Measurements from ENCODE around the gene RPL27. TPM values are rescaled to one million over a fixed set of nuclear protein-coding genes. Genes with fewer than 3 reads are reported as not detected.

Gene RPL27
- total and polyA plus RNA-seq, 2 of the 13 experiments (the other 11 are each of a cell fraction or from before 2014, with no cell fraction given), result 1,585 to 5,840 TPM

DNA sequence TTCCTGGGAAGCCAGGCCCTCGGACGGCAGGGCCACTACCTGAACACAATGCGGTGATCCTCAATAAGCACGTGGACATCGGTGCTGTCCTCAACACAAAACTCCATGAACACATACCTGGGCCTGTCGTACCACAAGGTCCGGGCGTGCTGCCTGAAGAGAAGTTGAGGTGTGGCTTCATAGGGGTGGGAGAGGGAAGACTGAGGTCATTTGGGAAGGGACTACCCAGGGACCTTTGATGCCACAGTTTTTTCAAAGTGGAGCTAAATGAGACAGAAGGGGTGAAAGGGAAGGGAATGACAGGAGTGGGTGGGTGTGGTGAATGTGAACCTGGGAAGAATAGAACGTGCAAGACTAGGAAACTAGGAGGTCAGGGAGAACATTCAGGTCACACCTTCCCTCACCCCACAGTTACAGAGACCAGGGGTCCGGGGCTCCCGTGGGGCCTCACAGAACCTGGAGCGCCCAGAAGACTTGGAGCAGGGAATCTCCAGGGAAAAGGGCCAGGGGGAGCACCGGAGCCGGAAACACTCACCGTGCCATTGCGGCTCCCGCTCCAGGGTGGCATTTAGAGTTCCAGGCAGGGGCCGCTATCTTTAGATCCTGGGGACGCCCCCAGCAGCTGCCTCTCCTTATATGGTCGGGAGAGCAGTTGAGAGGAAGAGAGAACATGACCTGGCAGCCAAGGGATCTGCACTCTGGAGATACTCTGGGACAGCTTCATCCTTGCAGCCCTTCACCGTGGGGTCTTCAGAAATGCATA lies 18.5 kb upstream of the RPL27 start, which contains the start of gene PTGES3L (continued):
- TF ChIP-seq KLF9 (CRISPR knock-in tag; IDR thresholded peaks at IDR 0.05; ENCODE audit: low read depth), result no peak; the same call in 1 of the 2 replicates
- no peak for TF ChIP-seq POGZ (CRISPR knock-in tag; IDR thresholded peaks at IDR 0.05)
- TF ChIP-seq ZNF563 (CRISPR knock-in tag; IDR thresholded peaks at IDR 0.05), result no peak
- no peak for TF ChIP-seq ZNF598 (CRISPR knock-in tag; IDR thresholded peaks at IDR 0.05; ENCODE audit: borderline replicate concordance)
- TF ChIP-seq, protein P1, sequence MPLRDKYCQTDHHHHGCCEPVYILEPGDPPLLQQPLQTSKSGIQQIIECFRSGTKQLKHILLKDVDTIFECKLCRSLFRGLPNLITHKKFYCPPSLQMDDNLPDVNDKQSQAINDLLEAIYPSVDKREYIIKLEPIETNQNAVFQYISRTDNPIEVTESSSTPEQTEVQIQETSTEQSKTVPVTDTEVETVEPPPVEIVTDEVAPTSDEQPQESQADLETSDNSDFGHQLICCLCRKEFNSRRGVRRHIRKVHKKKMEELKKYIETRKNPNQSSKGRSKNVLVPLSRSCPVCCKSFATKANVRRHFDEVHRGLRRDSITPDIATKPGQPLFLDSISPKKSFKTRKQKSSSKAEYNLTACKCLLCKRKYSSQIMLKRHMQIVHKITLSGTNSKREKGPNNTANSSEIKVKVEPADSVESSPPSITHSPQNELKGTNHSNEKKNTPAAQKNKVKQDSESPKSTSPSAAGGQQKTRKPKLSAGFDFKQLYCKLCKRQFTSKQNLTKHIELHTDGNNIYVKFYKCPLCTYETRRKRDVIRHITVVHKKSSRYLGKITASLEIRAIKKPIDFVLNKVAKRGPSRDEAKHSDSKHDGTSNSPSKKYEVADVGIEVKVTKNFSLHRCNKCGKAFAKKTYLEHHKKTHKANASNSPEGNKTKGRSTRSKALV (CRISPR knock-in tag; IDR thresholded peaks at IDR 0.05), result 0 out of 2 replicates have a peak, but pooled peaks have one; percentile 65
- TF ChIP-seq, protein P2, sequence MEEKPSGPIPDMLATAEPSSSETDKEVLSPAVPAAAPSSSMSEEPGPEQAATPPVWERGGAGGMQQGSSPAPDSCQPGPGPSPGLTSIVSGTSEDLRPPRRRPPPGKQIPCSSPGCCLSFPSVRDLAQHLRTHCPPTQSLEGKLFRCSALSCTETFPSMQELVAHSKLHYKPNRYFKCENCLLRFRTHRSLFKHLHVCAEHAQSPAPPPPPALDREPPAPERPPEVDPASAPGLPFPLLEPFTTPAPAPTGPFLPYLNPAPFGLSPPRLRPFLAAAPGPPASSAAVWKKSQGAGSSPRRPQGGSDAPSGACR (CRISPR knock-in tag; IDR thresholded peaks at IDR 0.05), result no peak; the same call in 1 of the 2 replicates
- no peak for TF ChIP-seq ZNF792 (CRISPR knock-in tag; IDR thresholded peaks at IDR 0.05)
- TF ChIP-seq MIXL1 (CRISPR knock-in tag; IDR thresholded peaks at IDR 0.05), result no peak
- no peak for TF ChIP-seq ZNF703 (CRISPR knock-in tag; IDR thresholded peaks at IDR 0.05; ENCODE audit: borderline replicate concordance)
- TF ChIP-seq HDAC2 (CRISPR knock-in tag; IDR thresholded peaks at IDR 0.05), result no peak; the same call in 1 of the 2 replicates
- TF ChIP-seq ZNF605 (CRISPR knock-in tag; IDR thresholded peaks at IDR 0.05), result peak; percentile 64; the same call in 1 of the 2 replicates
- 0 out of 2 replicates have a peak, but pooled peaks have one; percentile 9 for TF ChIP-seq BHLHE40 (IDR thresholded peaks at IDR 0.05; ENCODE audit: low read length)
- no peak for TF ChIP-seq BRD4 (CRISPR knock-in tag; IDR thresholded peaks at IDR 0.05)
- TF ChIP-seq, protein P3, sequence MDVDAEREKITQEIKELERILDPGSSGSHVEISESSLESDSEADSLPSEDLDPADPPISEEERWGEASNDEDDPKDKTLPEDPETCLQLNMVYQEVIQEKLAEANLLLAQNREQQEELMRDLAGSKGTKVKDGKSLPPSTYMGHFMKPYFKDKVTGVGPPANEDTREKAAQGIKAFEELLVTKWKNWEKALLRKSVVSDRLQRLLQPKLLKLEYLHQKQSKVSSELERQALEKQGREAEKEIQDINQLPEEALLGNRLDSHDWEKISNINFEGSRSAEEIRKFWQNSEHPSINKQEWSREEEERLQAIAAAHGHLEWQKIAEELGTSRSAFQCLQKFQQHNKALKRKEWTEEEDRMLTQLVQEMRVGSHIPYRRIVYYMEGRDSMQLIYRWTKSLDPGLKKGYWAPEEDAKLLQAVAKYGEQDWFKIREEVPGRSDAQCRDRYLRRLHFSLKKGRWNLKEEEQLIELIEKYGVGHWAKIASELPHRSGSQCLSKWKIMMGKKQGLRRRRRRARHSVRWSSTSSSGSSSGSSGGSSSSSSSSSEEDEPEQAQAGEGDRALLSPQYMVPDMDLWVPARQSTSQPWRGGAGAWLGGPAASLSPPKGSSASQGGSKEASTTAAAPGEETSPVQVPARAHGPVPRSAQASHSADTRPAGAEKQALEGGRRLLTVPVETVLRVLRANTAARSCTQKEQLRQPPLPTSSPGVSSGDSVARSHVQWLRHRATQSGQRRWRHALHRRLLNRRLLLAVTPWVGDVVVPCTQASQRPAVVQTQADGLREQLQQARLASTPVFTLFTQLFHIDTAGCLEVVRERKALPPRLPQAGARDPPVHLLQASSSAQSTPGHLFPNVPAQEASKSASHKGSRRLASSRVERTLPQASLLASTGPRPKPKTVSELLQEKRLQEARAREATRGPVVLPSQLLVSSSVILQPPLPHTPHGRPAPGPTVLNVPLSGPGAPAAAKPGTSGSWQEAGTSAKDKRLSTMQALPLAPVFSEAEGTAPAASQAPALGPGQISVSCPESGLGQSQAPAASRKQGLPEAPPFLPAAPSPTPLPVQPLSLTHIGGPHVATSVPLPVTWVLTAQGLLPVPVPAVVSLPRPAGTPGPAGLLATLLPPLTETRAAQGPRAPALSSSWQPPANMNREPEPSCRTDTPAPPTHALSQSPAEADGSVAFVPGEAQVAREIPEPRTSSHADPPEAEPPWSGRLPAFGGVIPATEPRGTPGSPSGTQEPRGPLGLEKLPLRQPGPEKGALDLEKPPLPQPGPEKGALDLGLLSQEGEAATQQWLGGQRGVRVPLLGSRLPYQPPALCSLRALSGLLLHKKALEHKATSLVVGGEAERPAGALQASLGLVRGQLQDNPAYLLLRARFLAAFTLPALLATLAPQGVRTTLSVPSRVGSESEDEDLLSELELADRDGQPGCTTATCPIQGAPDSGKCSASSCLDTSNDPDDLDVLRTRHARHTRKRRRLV (CRISPR knock-in tag; IDR thresholded peaks at IDR 0.05), result no peak; the same call in 1 of the 2 replicates
- TF ChIP-seq, protein P4, sequence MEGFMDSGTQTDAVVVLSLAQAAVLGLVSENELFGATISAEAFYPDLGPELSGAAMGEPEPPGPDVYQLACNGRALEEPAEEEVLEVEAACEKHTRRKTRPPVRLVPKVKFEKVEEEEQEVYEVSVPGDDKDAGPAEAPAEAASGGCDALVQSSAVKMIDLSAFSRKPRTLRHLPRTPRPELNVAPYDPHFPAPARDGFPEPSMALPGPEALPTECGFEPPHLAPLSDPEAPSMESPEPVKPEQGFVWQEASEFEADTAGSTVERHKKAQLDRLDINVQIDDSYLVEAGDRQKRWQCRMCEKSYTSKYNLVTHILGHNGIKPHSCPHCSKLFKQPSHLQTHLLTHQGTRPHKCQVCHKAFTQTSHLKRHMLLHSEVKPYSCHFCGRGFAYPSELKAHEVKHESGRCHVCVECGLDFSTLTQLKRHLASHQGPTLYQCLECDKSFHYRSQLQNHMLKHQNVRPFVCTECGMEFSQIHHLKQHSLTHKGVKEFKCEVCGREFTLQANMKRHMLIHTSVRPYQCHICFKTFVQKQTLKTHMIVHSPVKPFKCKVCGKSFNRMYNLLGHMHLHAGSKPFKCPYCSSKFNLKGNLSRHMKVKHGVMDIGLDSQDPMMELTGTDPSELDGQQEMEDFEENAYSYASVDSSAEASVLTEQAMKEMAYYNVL (CRISPR knock-in tag; IDR thresholded peaks at IDR 0.05; ENCODE audit: borderline replicate concordance), result 0 out of 2 replicates have a peak, but pooled peaks have one; percentile 67
- peak; percentile 94 for TF ChIP-seq ZBTB38 (CRISPR knock-in tag; IDR thresholded peaks at IDR 0.05)
- TF ChIP-seq CREB1 (IDR thresholded peaks at IDR 0.05), result no peak
- TF ChIP-seq CREB1 (CRISPR knock-in tag; IDR thresholded peaks at IDR 0.05), result no peak
- 0 out of 2 replicates have a peak, but pooled peaks have one; percentile 10 for TF ChIP-seq TP53 (CRISPR knock-in tag; conservative IDR thresholded peaks at IDR 0.05)
- no peak for TF ChIP-seq NFIC (IDR thresholded peaks at IDR 0.05; ENCODE audit: low read length)

All from HepG2 (cell line).